Endothelial cell of umbilical vein (primary cell): ENCODE results near the gene SFXN2. TPM values are rescaled to one million over a fixed set of nuclear protein-coding genes. Genes with fewer than 3 reads are reported as not detected.

Experiments used
- BruUV-seq: library from RNA; stranded (reverse); fragments of 400-500 nt; replicated peaks from 2 replicates; lab custom pipeline; 2021; lab: Mats Ljungman, UMichigan
- CTCF ChIA-PET: fragments of 300-600, 350-600 bp; sonication (Branson Sonifier 250); formaldehyde crosslinking; loops from one replicate; lab custom pipeline; 2021; ENCODE audit warnings: antibody characterized with exemption, inconsistent platforms; lab: Charles Lee
- POLR2A ChIA-PET: fragments of 300-600, 350-600 bp; sonication (Branson Sonifier 250); formaldehyde crosslinking; loops from one replicate; lab custom pipeline; 2021; ENCODE audit warnings: antibody characterized with exemption, inconsistent platforms; lab: Charles Lee
- DNase-seq: peaks from one replicate; pipeline ENCODE4 v3.0.0-alpha.2; 2011; ENCODE audit warnings: low read depth, low spot score
- FAIRE-seq: peaks from 2 replicates; lab custom pipeline; 2011; peaks lifted over from hg19 to GRCh38; lab: Jason Lieb, UNC
- H2AFZ ChIP-seq: 2 replicates; pipeline ENCODE4 v1.6.0; 2012; ENCODE audit warnings: low read depth, low read length, control low read depth, inconsistent platforms
- H3K27ac ChIP-seq: 2 replicates; pipeline ENCODE4 v1.5.1; 2011; ENCODE audit warnings: low read depth, mild to moderate bottlenecking, control low read depth, low read length, moderate library complexity; ENCODE audit not compliant: insufficient read depth
- H3K27me3 ChIP-seq, 2 experiments: 2 replicates each; pipeline versions ENCODE4 v1.6.0 to v1.6.1; 2011; ENCODE audit warnings: low read length in 2 of 2, mixed read lengths in 1 of 2; ENCODE audit not compliant: control insufficient read depth in 2 of 2, insufficient read depth in 2 of 2
- H3K36me3 ChIP-seq, 2 experiments: 2 replicates in 1 of 2; 3 replicates in 1 of 2; pipeline ENCODE4 v1.5.1; 2011; ENCODE audit warnings: low read length in 2 of 2, mild to moderate bottlenecking in 1 of 2, moderate library complexity in 1 of 2; ENCODE audit not compliant: control insufficient read depth in 2 of 2, insufficient read depth in 2 of 2; ENCODE audit errors: extremely low read depth in 1 of 2
- H3K4me1 ChIP-seq: 3 replicates; pipeline ENCODE4 v1.5.1; 2011; ENCODE audit warnings: mild to moderate bottlenecking, low read length; ENCODE audit not compliant: control insufficient read depth, insufficient read depth; ENCODE audit errors: extremely low read depth
- H3K4me2 ChIP-seq: 2 replicates; pipeline ENCODE4 v1.6.1; 2011; ENCODE audit warnings: low read length, control low read depth, mixed read lengths; ENCODE audit not compliant: insufficient read depth
- H3K4me3 ChIP-seq, 3 experiments: fragments of 200-600 bp in 1 of 3; sonication (generic), shearing (Covaris generic) in 1 of 3; replicated peaks in 1 of 3; 2 replicates each; pipeline ENCODE4 v1.5.1; 2011 to 2016; ENCODE audit warnings: control low read depth in 3 of 3, low read length in 3 of 3, mild to moderate bottlenecking in 2 of 3, inconsistent platforms in 1 of 3, low read depth in 1 of 3, moderate library complexity in 1 of 3; ENCODE audit not compliant: insufficient read depth in 1 of 3
- H3K79me2 ChIP-seq: 2 replicates; pipeline ENCODE4 v1.6.0; 2012; ENCODE audit warnings: low read length, inconsistent platforms; ENCODE audit not compliant: control insufficient read depth, insufficient read depth
- H3K9ac ChIP-seq: replicated peaks from 2 replicates; pipeline ENCODE3; 2011; ENCODE audit warnings: low read length, control low read depth; ENCODE audit not compliant: insufficient read depth; ENCODE audit errors: extremely low read depth
- H3K9me1 ChIP-seq: replicated peaks from 3 replicates; pipeline ENCODE4 v1.6.0; 2011; ENCODE audit warnings: mild to moderate bottlenecking, low read length; ENCODE audit not compliant: control insufficient read depth, insufficient read depth; ENCODE audit errors: extremely low read depth
- H3K9me3 ChIP-seq: replicated peaks from 2 replicates; pipeline ENCODE4 v1.5.1; 2012; ENCODE audit warnings: low read length, inconsistent platforms; ENCODE audit not compliant: control insufficient read depth, insufficient read depth
- H4K20me1 ChIP-seq: replicated peaks from 2 replicates; pipeline ENCODE3; 2011; ENCODE audit warnings: mild to moderate bottlenecking, low read length; ENCODE audit not compliant: control insufficient read depth, insufficient read depth; ENCODE audit errors: extremely low read depth
- EZH2 ChIP-seq: IDR thresholded peaks from 2 replicates; pipeline ENCODE4 v1.6.1; 2012; ENCODE audit warnings: borderline replicate concordance, low read depth, mild to moderate bottlenecking, moderate library complexity, low read length, inconsistent platforms; ENCODE audit not compliant: severe bottlenecking
- GATA2 ChIP-seq: IDR thresholded peaks from 2 replicates; pipeline ENCODE4 v1.7.0; 2011; ENCODE audit warnings: low read depth, mild to moderate bottlenecking, moderate library complexity, mixed read lengths, low read length; ENCODE audit not compliant: insufficient read length, insufficient read depth
- JUN ChIP-seq: IDR thresholded peaks from 2 replicates; pipeline ENCODE4 v1.6.1; 2011; ENCODE audit warnings: borderline replicate concordance, low read depth; ENCODE audit not compliant: insufficient read length, insufficient read depth
- MAX ChIP-seq: IDR thresholded peaks from 2 replicates; pipeline ENCODE4 v1.6.1; 2011; ENCODE audit not compliant: insufficient read depth, insufficient read length
- dilution Hi-C: fragments of 300-500 bp; cut with MboI; formaldehyde crosslinking; loops from one replicate; pipeline ENCODE4 v1.15.0; 2019; ENCODE audit warnings: low sequenced_read_pairs; ENCODE audit not compliant: extremely low pct_ligation_motif_present
- intact Hi-C: fragments of 100-400 bp; cut with micrococcal nuclease; formaldehyde crosslinking; loops from one replicate; pipeline ENCODE4 v1.10.0; 2022
- polyA plus RNA-seq, 4 experiments: library from polyadenylated mRNA; depleted of rRNA in 3 of 4; stranded (reverse) in 3 of 4; unstranded in 1 of 4; fragments of >200 nt; gene quantifications; 2 replicates each; pipeline versions ENCODE4 v1.2.1 to v1.2.3, GENCODE V29; 2011 to 2012; ENCODE audit warnings: missing spikeins in 1 of 4
- total RNA-seq: library from RNA; stranded (reverse); gene quantifications from 2 replicates; pipeline ENCODE4 v1.2.3, GENCODE V29; 2021

The SFXN2 gene
- total and polyA plus RNA-seq, 2 donors (not counting 3 experiments of a cell fraction or from before 2014, with no cell fraction given), result 9.8 to 17.0 TPM

GRCh38 chr10:102710609-102711008 lies 3.8 kb upstream of the SFXN2 start:
- FAIRE-seq (peak; percentile 43), DNase-seq (peak; percentile 52)
- Histone ChIP-seq H3K36me3 (no peaks in the 10 kb centered on the region), H4K20me1 (no peaks in the 10 kb centered on the region), H3K9me3 (no peaks in the 10 kb centered on the region), H3K79me2 (peaks cover 13% of the 10 kb centered on the region), H3K4me3 (no peak overlapping the region), H3K4me1 (peaks cover 23% of the 10 kb centered on the region), H2AFZ (no peak overlapping the region), H3K4me2 (no peak overlapping the region), H3K27me3 (no peaks in the 10 kb centered on the region), H3K9me1 (no peaks in the 10 kb centered on the region), H3K27ac (no peak overlapping the region), H3K9ac (no peak overlapping the region)
- BruUV-seq, result no TSS peak
- CTCF ChIA-PET, result interaction anchor here (0.9 to 7.1 kb wide), 7 partner anchors 10 to 127 kb away, joined by 3 to 75 read pairs (median 4); no protein-coding TSS in a partner anchor
- POLR2A ChIA-PET, result no interaction called here
- dilution Hi-C loops, result no loop called here
- TF ChIP-seq GATA2 (peak; percentile 81), JUN (no peak)
- intact Hi-C loops, result loop anchor here (5.0 kb wide), 1 partner anchor 113 kb away; no protein-coding TSS in a partner anchor

GRCh38 chr10:102712089-102712488 lies 2.3 kb upstream of the SFXN2 start:
- no peaks in the 10 kb centered on the region for H3K9me3 ChIP-seq
- CTCF ChIA-PET, result interaction anchor here (0.7 to 7.1 kb wide), 4 partner anchors 35 to 138 kb away, joined by 3 to 75 read pairs (median 8); no protein-coding TSS in a partner anchor
- peaks cover 23% of the 10 kb centered on the region for H3K4me1 ChIP-seq
- H4K20me1 ChIP-seq, result no peaks in the 10 kb centered on the region
- no peaks in the 10 kb centered on the region for H3K36me3 ChIP-seq
- no peak overlapping the region for H3K9ac ChIP-seq
- no peaks in the 10 kb centered on the region for H3K27me3 ChIP-seq
- POLR2A ChIA-PET, result no interaction called here
- dilution Hi-C loops (no loop called here), intact Hi-C loops (loop anchor here (2.0 to 5.0 kb wide), 3 partner anchors 33 to 317 kb away; partner anchors contain the start of gene NFKB2)
- no peak overlapping the region for H2AFZ ChIP-seq
- no peak for FAIRE-seq
- no peak overlapping the region for H3K4me3 ChIP-seq
- no peaks in the 10 kb centered on the region for H3K9me1 ChIP-seq
- TF ChIP-seq EZH2 (no peak), MAX (no peak), JUN (no peak)
- no TSS peak for BruUV-seq
- no peak for DNase-seq
- no peak overlapping the region for H3K4me2 ChIP-seq
- H3K27ac ChIP-seq, result no peak overlapping the region
- peaks cover 16% of the 10 kb centered on the region for H3K79me2 ChIP-seq
